Activated CD4-positive, CD25-positive, alpha-beta regulatory T cell treated with anti-CD3 and anti-CD28 coated beads, Interleukin-2, amount 50 U/mL, for 24 hours (primary cell): Measurements from ENCODE around the gene VPS39.

Experiments used
- ATAC-seq, 2 donors: fragments of 150-1000 bp; cut with Tn5 transposase; one replicate each; pipeline ENCODE4 v1.10.0; 2021; ENCODE audit warnings: mild to moderate bottlenecking in 1 of 2, moderate library complexity in 1 of 2

VPS39 gene

DNA sequence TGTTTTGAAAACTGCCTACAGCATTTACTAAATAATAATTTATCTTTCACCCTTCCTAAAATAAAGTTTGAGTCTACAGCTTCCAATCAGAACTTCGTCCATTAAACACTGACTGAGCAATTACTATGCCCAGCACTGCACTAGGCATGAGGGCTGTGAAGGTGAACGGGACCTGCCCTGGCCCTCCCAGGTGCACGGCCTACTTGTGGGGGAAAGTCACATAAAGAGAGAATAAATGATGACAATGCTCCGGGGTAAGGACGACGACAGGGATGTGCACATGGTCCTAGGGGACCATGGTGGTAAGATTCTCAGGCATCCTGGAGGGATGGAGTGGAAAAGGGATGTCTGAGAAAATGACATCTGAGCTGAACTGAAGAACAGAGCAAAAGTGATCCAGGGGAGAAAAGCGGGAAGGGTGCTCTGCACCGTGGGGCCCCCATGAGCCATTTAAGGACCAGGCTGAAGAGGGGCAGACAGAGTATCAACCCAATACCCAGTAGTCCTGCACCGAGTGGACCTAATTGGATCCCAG is 63.2 kb downstream of the VPS39 start:
- no peak for ATAC-seq

DNA sequence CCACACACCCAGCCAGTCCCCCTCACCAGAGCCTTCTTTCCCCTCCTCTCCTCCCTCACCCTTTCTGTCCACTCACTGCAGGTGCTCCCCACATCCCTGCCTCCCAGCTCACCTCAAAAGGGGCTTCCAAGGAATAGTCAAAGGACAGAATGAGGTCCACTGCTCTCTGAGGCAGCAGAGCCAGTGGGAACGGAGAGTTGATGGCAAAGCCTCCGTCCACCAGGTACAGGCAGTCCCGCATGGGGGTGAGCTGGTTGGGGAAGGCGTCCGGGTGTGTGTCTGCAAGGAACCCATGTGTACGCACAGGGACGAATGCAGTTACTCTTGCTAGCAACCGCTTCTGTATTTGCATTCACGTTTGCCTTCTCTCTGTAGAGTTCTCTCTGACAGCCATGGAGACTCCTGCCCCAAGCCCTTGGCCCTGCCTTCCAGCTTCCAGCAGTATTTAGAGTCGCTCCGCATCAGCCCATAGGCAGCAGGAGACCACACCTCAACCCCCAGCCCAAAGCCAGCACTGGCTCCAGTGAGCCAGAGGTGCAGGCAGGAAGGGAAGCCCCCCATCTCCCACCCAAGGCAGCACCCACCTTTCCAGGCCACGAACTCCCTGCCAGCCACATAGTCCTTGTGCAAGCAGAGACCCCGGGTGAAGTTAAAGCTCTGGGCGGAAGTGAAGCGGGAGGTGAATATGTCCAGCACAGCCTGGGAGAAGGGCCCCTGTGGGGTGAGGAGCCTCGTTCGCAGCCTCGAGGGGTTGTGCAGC is 64.1 kb downstream of the VPS39 start:
- no peak for ATAC-seq

DNA sequence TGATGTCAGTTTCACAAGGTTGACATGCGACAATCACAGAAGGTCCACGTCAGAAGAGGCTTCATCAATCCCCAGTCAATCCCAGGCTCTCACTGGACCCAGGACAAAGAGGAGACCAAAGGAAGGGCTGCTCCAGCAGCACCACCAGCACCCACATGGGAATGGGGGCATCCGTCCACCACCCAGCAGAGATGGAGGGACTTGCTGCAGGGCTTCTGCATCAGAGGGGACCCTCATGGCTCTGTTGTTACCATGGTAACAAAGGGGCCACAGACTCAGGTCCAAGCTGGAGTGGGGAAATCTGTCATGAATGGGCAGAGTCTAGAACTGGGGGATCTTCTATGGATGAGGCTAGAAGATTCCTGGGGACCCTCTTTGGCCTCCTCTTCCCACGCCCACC is 64.7 kb downstream of the VPS39 start:
- no peak for ATAC-seq

DNA sequence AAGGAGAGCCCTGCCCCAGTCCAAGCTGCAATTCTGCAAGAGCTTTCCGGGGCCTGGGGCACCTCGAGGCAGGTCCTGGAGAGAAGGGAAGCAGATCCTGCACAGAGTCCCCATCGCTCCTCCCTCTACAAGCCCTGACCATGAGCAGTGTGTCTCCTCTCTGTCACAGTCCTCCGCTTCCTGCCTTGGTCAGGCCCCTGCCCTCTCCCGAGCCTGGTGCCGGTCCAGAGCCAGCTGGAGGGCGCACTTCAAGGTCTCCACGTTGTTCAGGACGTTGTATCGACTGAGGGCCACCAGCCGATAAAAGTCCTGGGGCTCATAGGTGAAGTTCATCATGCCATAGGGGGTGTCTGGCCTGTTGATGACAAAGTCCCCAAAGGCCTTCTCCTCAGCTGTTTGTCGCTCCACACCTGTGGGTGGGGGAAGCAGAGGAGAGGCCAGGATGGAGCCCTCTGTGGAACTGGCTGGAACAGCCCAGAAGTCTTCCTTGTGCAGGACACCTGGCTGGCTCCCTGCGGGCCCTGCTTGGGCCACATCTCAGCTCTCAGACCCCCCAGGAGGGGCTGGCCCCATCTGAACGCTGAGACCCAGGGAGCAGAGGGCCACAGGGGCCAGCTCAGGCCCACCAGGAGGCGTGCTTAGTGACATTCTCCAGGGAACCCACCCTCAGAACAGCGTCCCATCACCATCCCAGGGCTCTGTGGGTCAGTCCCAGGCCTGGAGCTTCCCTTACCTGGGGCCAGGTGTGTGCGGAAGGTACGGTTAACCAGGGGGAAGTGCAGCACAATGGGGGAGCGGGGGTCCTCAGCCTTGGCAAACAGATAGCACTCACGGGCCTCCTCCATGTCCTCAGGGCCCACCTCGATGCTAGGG is 66.1 kb downstream of the VPS39 start:
- no peak for ATAC-seq

DNA sequence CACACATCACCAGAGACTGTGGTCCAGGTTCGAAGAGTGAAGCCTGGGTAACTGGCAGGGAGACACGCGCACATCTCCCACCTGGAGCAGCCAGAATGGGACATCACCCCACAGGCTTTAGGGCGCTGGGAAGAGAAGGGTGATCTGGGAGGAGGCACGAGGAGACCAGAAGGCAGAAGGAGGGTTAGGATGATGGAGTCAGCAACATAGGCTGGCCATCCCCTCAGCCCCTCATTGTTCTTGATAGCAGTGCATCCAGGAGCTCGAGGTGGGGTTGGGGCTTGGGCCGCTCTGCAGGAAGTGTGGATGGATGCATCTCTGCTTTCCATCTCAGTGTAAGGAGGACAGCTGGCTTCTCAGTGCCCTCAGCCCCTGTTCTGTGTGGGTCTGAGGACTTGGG is 66.9 kb downstream of the VPS39 start:
- ATAC-seq, result no peak

DNA sequence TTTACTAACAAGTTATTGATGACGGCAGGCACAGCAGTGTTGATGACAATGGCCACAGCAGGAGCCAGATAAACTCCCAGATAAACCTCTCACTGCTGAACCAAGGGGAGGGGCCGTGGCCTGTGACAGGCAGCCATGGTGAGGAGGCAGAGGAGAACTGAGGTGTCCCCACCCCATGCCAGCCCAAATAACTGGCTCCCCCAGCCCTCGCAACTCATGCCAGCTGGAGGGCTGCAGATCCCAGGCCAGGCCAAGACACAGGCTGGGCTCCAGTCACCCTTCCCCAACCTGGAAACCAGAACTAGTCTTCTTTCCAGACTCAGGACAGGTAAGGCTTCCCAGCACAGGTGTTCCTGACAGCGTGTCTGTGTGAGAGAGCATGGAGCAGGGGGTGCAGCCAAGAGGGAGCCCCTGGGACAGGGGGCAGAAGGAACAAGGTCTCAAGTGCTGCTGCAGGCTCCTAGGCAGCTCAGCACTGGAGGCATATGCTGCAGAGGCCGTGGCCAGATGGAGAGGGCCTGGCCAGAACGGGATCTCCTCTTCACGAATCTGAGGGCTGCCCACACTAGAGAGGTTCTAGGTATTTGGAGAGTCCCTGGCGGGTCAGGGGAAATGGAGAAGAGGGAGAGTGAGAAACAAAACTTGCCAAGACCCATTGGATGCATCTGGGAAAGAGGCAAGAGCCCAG is 67.6 kb downstream of the VPS39 start:
- no peak for ATAC-seq

DNA sequence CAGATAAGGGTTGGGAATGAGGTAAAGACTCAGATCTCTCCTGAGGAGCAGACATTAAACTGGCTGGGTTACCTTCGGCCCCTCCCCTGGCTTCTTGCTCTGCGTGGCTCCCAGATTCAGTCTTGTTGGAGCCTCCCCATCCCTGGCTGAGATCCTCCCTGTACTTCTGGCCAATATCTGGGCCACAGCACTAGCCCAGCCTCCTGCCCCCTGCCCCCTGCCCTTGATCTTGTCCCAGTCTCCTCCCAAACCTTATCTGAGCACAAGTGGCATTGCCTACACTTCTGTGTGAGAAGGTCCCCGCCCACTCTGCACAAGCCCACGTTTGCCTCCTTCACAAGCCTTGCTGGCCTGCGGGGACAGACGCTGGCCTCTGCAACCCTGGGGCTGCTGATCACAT is 68.5 kb downstream of the VPS39 start:
- no peak for ATAC-seq

DNA sequence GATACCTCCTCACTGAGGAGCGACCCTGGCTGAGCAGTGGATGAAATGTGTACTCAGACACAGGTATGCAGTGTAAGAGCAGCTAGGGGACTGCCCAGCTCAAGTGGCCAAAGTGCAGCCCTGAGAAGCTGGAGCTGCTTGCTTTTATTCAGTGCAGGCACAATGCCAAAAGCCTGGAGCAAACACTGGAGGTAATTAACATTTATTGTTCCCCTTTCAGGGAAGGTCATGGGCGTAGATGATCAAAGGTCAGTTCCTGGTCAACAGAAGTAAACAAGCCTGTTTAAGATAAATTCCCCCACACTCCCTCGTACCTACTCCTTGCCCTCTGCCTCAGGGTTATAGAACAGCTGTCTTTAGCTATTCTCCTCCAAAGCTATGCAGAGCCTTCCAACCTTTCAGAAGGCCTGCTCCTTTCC is 69.1 kb downstream of the VPS39 start:
- no peak for ATAC-seq

DNA sequence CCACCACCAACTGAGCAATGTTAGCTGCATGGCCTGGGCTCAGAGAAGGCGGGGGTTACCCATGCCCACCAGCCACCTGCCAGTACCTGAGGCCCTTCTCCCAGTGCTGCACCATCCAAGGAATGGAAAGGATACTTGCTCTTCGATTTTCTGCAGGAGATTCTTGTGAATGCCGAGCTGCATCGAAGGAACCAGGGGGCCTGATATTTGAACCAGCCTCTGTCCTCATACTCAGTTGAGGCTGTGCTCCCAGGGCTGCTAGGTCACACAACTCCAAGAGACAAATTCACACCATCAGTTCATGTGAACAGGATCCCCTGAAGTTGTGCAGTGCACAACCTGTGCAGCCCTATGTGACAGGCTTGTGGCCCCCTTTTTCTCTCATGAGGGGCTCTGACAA is 69.7 kb downstream of the VPS39 start:
- no peak for ATAC-seq

DNA sequence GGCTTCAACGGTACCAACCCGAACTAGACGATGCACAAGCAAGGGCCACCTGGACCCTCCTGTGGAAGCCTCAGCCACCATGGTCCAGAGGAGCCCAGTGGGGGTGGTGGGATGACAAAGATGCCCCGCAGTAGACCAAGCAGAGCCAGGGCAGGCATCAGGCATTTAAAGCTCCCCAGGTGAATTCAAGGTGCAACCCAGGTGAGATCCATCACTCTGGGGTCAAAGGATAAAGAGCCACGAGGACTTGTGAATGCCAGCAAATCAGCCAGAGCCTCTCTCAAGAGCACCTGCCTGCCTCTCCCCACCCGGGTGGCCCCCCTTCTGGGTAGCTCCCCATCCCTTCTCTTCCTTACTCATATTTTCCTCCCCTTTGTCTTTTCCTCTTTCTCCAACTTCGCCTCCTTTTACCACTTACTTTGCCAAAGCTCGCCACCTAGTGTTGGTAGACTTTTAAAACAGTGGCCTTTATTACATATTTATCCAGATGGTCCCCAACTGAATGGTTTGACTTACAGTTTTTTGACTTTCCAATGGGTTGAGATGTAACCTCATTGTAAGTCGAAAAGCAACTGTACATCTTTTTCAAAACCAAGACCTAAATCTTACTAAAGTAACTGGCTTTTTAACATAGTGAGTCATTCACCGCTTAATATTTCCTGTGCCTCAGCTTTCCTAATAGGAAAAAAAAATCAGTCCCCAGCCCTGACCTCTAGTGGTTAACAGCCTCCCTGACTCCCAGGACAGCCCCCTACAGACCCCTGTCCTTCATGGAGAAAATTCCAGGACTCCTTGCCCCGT is 70.4 kb downstream of the VPS39 start:
- no peak for ATAC-seq

DNA sequence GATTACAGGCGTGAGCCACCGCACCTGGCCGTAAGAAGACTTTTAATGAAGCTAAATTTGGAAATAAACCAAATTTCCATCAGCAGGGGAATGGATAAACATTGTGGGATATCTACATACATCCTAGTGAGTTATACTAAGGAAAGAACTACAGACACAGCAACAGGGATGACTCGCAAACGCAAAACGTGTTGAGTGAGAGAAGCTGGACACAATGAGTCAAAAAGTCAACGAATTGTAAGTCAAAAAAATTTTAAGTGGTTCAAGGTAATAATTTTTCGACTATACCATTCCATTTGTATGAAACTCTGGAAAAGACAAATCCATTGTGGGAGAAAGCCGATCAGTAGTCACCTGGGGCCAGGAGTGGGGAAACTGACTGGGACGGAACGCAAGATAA is 71.6 kb downstream of the VPS39 start:
- ATAC-seq, result no peak

DNA sequence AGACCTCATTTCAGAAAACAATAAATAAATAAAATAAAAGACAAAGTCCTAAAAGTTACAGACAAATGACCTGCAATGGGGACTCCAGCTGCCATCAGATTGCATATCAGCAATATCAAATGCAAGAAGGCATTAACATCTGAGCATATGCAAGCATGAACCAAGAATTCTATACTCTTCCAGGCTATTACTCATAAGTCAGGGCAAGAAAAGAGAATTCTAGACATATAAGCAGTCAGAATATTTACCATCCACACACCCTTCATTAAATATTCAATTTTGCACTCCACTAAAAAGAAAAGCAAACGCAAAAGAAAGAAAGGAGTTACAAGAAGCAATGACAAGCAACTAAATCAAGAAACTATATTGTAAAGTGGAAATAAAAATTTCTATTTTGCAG is 72.8 kb downstream of the VPS39 start:
- ATAC-seq, result no peak

DNA sequence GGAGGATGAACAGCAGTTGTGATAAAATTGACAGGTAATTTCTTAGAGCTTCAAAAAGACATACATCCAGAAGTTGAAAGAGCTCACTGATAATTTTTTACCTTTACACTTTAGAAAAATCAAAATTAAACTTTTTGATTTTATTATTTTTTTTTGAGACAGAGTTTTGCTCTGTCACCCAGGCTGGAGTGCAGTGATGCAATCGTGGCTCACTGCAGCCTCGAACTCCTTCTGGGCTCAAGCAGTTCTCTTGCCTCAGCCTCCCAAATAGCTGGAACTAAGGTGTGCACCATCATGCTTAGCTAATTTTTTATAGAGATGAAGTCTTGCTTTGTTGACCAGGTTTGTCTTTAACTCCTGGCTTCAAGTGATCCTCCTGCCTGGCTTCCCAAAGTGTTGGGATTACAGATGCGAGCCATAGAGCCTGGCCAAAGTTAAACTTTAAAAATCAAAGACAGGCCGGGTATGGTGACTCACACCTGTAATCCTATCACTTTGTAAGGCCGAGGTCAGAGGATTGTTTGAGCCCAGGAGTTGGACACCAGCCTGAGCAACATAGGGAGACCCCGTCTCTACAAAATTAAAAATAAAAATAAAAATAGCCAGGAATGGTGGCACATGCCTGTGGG is 73.4 kb downstream of the VPS39 start:
- ATAC-seq, result no peak

DNA sequence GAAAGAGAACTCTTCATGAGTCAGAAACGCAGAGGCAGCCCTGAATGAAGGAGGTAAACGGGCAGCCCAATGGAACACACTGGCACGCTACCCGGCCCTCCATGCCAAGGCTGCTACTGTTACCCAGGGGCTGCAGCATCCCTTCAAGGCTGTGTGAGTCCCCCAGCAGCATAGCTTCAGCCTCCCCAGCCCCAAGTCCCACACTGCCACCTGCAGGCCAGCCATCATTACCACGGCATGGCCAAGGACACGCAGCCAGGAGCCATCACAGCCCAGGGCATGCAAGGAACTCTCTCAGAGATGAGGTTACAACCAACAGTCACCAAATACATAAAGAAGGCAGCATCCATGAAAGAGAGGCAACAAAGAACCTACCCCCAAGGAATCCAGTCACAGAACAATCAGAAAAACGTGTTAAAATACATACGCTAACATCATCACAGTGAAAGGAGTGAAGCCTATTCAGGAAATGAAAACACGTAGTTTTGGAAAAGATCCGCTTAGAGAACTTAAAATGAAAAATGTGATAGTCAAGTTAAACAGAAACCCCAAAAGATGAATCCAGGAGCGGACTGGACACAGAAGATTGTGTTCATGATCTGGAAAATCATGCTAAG is 74.1 kb downstream of the VPS39 start:
- ATAC-seq, result peak; percentile 28 to 60

DNA sequence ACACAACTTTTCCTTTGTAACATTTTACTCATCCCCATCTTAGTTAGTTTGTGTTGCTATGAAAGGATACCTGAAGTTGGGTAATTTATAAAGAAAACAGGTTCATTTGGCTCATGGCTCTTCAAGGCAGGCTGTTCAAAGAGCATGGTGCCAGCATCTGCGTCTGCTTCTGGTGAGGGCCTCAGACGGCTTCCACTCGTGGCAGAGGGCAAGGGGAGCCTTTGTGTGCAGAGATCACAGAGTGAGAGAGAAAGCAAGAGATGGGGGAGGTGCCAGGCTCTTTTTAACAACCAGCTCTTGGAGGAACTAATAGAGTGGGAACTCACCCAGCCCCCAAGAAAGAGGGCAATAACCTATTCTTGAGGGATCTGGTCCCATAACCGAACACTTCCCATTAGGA is 74.7 kb downstream of the VPS39 start:
- no peak for ATAC-seq

DNA sequence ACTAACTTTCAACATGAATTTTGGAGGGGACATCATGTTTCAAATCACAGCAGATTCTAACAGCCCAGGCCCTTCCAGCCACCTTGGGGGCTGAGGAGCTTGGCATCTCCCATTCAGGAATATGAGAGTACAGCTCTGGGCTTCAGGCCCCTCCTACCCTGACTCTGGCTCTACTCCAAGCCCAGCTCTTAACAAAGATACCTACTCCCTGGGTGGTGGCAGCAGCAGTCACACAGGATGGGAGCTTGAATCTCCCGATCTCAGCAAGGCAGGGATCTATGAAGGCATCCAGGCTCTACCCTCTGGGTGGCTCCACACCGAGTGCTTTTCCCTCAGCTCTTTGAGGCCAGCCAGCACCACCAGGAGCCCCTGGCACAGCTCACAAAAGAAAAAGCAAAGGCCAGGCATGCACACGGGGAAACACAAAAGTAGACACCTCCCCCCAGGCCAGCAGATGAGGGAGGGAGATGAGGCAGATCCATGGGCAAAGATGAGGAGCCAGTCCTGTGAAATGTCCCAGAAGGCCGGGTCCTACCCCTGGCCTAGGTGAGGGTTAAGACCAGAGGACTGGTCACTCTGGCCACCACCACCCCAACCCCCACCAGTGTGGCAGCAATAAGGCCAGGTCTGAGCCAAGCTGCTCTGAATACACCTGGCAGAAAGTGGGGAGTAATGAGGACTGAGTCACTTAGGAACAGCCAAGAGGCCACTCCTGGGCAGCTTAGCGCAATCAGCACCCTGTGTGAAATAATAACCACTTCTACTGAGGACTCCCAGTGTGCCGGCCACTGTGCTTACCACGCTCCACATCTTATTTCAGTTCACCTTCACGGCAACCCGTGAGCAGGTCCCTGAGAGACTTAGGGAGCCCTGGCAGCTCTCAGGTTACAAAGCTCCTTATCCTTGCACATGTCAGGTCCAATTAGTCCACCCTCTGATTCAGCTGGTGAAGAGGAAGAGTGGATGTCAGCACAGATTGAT is 76.0 kb downstream of the VPS39 start:
- no peak for ATAC-seq

DNA sequence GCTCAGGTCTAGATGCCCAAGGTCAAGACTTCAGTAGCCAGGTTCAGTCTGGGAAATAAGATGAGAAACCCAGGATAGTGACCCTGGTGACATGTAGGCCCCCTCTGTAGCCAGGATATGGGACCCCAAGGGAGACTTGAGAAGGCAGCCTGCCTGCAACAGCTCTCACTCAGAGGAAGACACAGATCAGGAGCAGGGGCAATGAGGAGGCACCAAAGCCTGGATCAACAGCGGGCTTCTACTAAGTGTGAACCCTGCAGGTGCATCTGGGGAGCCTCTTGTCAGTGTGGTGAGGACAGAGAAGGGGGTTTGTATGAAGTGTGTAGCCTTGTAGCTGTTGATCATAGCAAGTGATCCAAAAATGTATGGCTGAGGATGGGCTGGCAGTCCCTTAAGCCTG is 77.1 kb downstream of the VPS39 start:
- no peak for ATAC-seq

DNA sequence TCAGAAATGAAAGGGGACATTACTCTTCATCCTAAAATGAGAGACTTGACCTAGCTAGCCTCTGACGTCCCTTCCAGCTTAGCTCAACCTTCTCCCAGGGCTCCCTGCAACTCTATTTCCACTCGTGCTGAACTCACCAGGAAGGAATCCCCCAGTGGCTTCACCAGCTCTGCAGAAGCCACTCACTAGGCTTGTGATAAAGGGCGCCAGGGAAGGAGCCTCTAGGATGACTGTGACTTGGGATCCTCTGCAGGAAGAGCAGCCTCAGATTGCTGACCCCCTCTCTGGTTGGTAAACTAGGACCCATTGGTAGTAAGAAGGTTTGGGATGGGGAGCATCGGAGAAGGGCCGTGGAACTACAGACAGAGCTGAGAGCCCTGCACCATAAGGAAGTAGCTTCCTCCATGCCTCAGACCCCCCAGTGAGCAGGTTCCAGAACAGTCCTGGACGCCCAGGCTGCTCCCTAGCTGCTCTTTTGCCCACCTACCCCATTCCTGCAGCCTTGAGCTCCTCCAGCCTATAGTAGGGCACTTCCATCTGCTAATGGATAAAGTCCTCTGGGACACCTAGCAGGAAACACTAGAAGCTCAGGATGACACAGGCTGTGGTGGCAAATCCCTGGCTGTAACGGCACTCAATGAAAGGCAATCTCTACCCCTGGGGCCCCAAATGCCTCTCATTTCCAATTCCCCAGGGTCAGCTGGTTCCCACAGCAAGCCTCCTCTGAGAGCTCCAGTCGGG is 77.7 kb downstream of the VPS39 start:
- ATAC-seq, result no peak

DNA sequence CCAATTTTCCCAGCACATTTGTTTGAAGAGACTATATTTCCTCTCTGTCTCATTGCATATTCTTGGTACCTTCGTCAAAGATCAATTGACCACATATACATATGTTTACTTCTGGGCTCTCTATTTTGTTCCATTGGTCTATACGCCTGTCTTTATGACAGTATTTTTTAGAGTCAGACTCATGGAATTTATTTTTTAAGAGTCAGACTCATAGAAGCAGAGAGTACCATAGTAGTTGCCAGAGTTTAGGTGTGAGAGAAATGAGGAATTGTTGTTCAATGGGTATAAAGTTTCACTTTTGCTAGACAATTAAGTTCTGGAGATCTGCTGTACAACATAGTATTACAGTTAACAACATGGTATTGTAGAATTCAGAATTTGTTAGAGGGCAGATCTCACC is 78.7 kb downstream of the VPS39 start:
- ATAC-seq, result no peak

DNA sequence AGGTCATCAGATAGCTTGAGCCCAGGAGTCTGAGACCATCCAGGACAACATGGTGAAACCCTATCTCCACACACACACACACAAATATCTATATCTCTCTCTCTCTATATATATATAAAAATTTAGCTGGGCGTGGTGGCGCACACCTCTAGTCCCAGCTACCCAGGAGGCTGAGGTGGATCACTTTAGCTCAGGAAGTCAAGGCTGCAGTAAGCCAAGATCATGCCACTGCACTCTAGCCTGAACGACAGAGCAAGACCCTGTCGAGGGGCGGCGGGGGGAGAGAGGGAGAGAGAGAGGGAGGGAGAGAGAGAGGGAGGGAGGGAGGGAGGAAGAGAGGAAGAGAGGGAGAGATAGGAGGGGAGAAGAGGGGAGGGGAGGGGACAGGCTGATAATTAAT is 79.6 kb downstream of the VPS39 start:
- no peak for ATAC-seq
